ENCODE data around the gene AGO3. TPM values are rescaled to one million over a fixed set of nuclear protein-coding genes. Genes with fewer than 3 reads are reported as not detected.
A peak's percentile ranks its signal among the peaks of the same experiment; 100 is the strongest.
"Not testable (repeated sequence)": the region's sequence is repeated elsewhere in the genome, so short reads cannot be mapped to it uniquely, and the experiment has no call there.

Gene AGO3
- 10 to 100 TPM; 27.6 to 45.5 TPM for total RNA-seq
- long read RNA-seq, donor 1, full-length matches to known transcripts: 2 of 10 reads
- long read RNA-seq, donor 1, partial matches to known transcripts: 1 of 10 reads
- long read RNA-seq, donor 1, other reads (novel, unspliced or antisense): 7 of 10 reads
- long read RNA-seq, donor 2, full-length matches to known transcripts: 5 of 25 reads
- long read RNA-seq, donor 2, partial matches to known transcripts: 6 of 25 reads
- long read RNA-seq, donor 2, other reads (novel, unspliced or antisense): 14 of 25 reads

- peak; percentile 95 for DNase-seq (ENCODE audit: low spot score)
- intact Hi-C loops (cut with DNase I): no loop called here
Measured at GRCh38 chr1:35930593-35931445, at the start of gene AGO3. Gene AGO3, plus strand, starts transcription at chr1:35931105. Its CDS starts 322 bp downstream, at chr1:35931427.

DNA sequence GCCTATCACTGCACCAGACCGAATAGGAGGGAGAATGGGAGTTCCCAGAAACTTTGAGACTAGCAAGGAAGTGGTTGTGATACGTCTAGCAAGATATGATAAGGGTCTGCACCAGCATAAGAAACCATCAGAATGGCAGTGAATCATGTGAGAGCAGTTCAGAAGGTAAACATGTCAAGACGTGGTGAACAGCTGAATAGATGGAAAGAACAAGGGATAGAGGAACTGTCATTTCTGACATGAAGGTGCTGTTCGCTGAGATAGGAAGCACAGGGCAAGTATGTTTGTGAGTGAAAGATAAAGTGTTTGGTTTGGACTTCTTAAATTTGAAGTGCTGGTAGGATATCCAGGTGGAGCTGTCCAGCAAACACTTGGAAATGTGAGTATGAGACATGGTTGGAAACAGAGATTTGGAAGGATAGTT lies 49.0 kb upstream of the AGO3 start:
- intact Hi-C loops (cut with DNase I): loop anchor here in 1 of 2 donors (10.0 kb wide), 1 partner anchor 93 kb away; no protein-coding TSS in a partner anchor
- DNase-seq (ENCODE audit: low spot score): no peak

- DNase-seq (ENCODE audit: low spot score): no peak
- intact Hi-C loops (cut with DNase I): loop anchor here in 1 of 2 donors (10.0 kb wide), 1 partner anchor 92 kb away; no protein-coding TSS in a partner anchor
Measured at GRCh38 chr1:35882586-35882944, 48.3 kb upstream of the AGO3 start.

DNA sequence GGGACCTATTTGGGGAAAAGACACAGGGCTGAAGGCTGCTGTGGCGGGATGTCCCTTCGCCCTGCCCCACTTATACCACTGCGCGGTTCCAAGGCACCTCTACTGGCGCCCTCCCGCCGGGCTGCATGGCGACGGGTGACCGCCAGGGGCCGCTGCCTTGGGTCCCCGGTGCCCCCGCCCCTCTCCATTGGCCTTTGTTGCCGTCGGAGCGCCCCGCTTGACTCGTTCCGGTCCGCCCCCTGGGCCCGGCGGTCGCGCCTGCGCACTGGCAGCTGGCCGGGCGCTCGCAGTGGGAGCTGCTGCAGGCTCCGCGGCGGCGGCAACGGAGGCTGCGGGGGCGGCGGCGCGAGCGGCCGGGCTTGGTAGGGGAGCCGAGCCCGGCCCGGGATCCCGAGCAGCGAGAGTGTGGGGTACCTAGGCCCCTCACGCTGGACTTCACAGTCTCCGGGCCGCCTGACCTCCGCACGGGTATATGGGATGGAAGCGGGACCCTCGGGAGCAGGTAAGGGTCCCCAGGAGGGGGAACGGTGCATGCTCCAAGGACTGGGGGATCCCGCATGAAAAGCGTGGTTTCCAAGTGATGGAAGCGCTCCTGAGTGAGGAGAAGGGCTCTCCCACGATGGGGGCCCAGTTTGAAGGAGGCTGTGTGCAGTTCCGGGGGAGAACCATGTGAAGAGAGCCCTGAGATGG lies 47.8 kb upstream of the AGO3 start, which contains the start of gene AGO1:
TSS of gene AGO1 (plus strand) at position 265 of the 690 bp plus-strand sequence. CDS start at position 478, 213 bp downstream.
- intact Hi-C loops (cut with DNase I): loop anchor here in 1 of 2 donors (10.0 kb wide), 1 partner anchor 92 kb away; no protein-coding TSS in a partner anchor
- peak; percentile 98 for DNase-seq (ENCODE audit: low spot score)

DNA sequence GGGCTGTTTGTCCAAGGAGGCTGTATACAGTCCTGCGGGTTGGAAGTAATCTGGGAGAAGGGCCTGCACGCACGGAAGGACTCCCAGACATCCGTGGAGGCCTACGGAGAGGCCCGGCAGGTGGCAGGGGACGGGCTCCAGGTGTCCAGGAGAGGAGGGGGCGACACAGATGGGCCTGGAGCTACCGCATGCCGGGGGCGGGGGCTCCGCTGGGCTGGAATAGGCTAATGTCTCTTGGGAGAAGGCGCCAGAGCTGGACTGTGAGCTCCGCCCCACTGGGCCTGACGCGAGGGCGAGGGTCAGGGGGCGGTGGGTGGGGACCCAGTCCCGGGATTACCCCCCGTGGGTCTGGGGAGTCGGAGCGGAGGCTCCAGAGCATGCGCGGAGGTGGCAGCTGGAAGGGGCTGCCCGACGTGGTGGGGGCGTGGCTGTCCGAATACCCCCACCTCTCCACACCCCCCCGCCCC lies 47.2 kb upstream of the AGO3 start:
- intact Hi-C loops (cut with DNase I): loop anchor here in 1 of 2 donors (10.0 kb wide), 1 partner anchor 91 kb away; no protein-coding TSS in a partner anchor

DNA sequence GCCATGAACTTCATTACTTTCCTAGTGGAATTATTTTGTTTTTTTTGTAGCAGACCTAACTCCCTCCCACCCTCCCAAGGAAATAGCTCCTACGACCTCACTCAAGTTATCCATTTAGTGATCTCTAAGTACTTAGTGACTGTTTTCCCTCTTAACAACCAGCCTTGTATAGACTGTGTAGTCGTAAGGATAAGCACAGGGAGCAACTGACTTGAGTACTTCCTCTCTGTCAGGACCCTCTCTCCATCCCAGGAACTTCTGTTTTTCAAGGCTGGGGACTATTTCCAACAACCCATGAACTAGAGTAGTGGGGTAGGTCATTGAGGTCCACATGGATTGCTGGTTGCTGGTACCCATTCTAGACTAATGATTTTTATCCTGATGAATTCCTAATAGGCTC lies 46.0 kb upstream of the AGO3 start:
- DNase-seq (ENCODE audit: low spot score): no peak
- intact Hi-C loops (cut with DNase I): loop anchor here in 1 of 2 donors (10.0 kb wide), 1 partner anchor 90 kb away; no protein-coding TSS in a partner anchor

More for the DNA sequence above, 47.2 kb upstream of the AGO3 start:
- no peak for DNase-seq (ENCODE audit: low spot score)

DNA sequence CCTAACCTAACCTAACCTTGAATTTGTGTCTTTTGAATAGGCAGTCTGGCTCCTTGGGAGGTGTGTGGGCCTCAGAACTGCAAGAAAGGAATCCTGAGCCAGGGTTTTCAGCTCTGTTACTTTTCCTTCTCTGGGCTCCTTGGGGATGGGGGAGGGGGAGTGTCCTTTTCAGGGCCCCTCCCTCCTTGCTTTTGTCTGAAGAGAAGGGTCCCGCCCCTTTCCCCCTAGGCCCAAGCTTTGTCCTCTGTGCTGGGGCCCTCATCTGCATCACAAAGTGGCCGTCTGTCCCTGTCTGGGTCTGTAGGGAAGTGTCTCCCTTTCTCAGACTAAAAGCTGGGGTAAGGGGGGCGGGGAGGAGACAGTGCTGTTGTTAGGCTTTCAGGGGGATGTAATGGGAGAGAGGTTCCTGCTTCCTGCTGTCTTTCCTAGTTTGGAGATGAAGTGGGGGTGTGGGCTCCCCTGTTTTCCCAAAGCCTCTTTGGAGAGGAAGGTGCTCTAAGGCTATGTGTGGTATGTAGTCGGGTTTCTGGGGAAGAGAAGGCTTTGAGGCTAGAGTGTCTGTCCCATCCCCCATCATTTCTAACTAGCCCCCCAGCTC lies 44.8 kb upstream of the AGO3 start:
- intact Hi-C loops (cut with DNase I): loop anchor here in 1 of 2 donors (10.0 kb wide), 1 partner anchor 89 kb away; no protein-coding TSS in a partner anchor
- no peak for DNase-seq (ENCODE audit: low spot score)

DNA sequence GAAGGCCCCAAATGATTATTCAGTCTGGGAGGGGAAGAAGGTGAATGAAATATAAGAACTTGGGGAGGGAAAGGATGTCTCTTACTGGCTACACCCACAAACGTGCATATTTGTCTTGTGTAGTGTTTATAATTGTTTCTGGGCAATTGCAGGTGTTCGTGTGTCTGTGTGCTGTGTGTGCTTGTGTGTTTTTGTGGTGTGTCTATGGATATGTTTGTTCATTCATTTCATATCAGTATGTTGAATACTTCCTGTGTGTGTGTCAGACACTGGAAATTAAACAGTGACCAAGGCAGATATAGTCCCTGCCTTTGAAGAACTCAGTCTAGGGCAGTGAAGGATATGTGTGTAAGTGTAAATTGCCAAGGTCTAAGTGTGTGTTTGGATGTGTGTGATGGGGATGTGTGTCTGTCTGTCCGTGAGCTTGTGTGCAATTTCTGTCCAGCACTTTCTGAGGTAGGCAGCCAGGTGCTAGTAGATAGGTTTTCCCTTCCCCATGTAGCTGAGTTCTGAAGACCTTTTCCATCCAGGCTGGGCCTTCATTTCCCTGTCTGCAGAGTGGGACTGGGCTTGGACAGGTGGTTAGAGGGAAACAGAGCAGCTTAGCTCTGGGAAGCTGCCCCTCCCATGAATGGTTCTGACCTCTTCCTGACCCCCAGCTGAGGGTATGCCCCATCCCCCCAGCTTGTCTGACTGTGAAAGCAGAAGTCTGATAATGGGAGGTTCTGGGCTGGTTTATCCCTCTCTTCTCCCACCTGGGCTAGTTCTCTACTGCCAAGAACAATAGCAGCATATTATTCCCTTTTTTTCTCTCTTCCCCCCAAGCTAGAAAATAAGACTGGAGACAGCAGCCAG lies 44.1 kb upstream of the AGO3 start:
- DNase-seq (ENCODE audit: low spot score): no peak
- intact Hi-C loops (cut with DNase I): loop anchor here in 1 of 2 donors (10.0 kb wide), 1 partner anchor 88 kb away; no protein-coding TSS in a partner anchor

- no peak for DNase-seq (ENCODE audit: low spot score)
- intact Hi-C loops (cut with DNase I): loop anchor here in 1 of 2 donors (10.0 kb wide), 1 partner anchor 87 kb away; no protein-coding TSS in a partner anchor
Measured at GRCh38 chr1:35887508-35887907, 43.4 kb upstream of the AGO3 start.

DNA sequence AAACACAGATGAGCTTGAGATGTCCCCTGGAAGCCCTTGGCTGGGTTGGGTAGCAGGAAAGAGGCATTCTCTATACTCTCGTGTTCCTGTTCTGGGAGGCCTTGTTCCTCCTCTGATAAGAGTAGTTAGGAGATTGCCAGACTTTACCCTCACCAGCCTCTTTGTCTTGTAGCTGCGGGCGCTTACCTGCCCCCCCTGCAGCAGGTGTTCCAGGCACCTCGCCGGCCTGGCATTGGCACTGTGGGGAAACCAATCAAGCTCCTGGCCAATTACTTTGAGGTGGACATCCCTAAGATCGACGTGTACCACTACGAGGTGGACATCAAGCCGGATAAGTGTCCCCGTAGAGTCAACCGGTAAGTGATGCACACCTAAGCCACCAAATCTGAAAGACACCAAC lies 42.6 kb upstream of the AGO3 start:
- no peak for DNase-seq (ENCODE audit: low spot score)
- intact Hi-C loops (cut with DNase I): loop anchor here in 1 of 2 donors (10.0 kb wide), 1 partner anchor 87 kb away; no protein-coding TSS in a partner anchor

- intact Hi-C loops (cut with DNase I): loop anchor here in 1 of 2 donors (10.0 kb wide), 1 partner anchor 86 kb away; no protein-coding TSS in a partner anchor
Measured at GRCh38 chr1:35888981-35889380, 41.9 kb upstream of the AGO3 start.

GRCh38 chr1:35893051-35893879 lies 37.6 kb upstream of the AGO3 start:
- intact Hi-C loops (cut with DNase I): no loop called here
- DNase-seq (ENCODE audit: low spot score): no peak

More at GRCh38 chr1:35888981-35889380, 41.9 kb upstream of the AGO3 start:
- DNase-seq (ENCODE audit: low spot score): not testable (repeated sequence)

DNA sequence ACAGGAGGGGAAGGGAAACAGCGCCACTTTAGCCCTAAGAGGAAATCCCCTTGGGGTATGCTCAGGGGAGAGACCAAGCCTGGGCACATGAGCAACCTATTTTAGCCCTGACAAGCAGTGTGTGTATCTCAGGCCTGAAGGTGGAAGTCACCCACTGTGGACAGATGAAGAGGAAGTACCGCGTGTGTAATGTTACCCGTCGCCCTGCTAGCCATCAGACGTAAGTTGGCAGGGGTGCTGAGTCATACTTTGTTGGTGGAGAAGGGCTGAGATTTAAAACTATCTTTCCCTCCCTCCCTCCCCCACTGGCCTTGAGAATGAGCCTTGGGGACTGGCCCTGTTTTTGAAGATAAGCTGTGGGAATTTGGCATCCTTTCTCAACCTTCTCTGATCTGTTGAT lies 36.7 kb upstream of the AGO3 start:
- DNase-seq (ENCODE audit: low spot score): no peak
- intact Hi-C loops (cut with DNase I): no loop called here

DNA sequence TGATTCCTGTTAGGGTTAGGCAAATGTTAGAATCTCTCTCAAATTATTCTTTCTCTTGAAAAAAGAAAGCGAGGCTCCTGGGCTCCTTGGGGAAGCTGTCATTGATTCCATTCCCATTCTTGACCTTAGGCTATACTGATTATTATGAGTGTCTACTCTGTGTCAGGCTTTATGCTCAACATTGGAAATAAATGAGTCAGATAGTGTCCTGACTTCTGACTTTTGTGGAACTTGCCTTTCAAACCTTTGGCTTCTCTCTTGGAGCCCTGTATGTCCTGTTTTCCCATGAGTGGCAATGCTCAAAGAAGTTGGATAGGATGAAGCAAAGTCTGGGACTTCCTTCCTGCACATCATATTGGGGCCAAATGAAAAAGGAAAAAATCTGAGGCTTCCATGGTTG lies 36.2 kb upstream of the AGO3 start:
- intact Hi-C loops (cut with DNase I): no loop called here
- no peak for DNase-seq (ENCODE audit: low spot score)

GRCh38 chr1:35899941-35900340 lies 31.0 kb upstream of the AGO3 start:
- intact Hi-C loops (cut with DNase I): no loop called here
- no peak for DNase-seq (ENCODE audit: low spot score)

- intact Hi-C loops (cut with DNase I): no loop called here
- DNase-seq (ENCODE audit: low spot score): no peak
Measured at GRCh38 chr1:35901235-35901634, 29.7 kb upstream of the AGO3 start.

DNA sequence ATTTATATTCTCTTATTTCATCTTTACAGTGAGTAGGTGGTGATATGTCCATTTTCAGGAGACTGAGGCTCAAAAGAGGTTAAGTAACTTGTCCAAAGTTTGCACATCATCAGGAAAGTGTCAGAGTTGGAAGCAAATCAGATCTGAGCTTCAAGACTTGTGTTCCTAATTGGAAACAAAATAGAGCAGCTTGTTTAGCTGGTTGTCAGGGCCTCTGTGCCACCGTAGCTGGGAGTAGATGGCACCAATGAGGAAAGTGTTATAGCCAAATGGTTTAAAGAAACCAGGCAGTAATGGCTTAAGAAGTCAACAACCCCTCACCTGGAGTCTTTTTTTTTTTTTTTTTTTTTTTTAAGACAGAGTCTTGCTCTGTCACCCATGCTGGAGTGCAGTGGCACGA lies 28.2 kb upstream of the AGO3 start:
- intact Hi-C loops (cut with DNase I): no loop called here
- DNase-seq (ENCODE audit: low spot score): no peak
